Cardiac fibroblast (primary cell): ENCODE data around the gene RETREG2.

ENCODE experiments used
- DNase-seq, 2 donors: peaks; one replicate each; pipeline versions ENCODE4 v3.0.0 to v3.0.0-alpha.2; 2010; ENCODE audit warnings: low read depth in 2 of 2
- H3K4me3 ChIP-seq, 2 donors: replicated peaks in 1 of 2; 1 replicate in 1 of 2; 2 replicates in 1 of 2; pipeline ENCODE4 v1.5.1; 2011; ENCODE audit warnings: low read depth in 2 of 2, low read length in 2 of 2, mild to moderate bottlenecking in 2 of 2, moderate library complexity in 1 of 2
- TF ChIP-seq, protein P1 (sequence below): IDR thresholded peaks from one replicate; pipeline ENCODE4 v1.5.1; 2011; ENCODE audit warnings: low read depth, mild to moderate bottlenecking, low read length, inconsistent platforms

RETREG2 gene

GRCh38 chr2:219209236-219210195 is 31.4 kb downstream of the RETREG2 start:
- no peak overlapping the region for H3K4me3 ChIP-seq
- TF ChIP-seq, protein P1, sequence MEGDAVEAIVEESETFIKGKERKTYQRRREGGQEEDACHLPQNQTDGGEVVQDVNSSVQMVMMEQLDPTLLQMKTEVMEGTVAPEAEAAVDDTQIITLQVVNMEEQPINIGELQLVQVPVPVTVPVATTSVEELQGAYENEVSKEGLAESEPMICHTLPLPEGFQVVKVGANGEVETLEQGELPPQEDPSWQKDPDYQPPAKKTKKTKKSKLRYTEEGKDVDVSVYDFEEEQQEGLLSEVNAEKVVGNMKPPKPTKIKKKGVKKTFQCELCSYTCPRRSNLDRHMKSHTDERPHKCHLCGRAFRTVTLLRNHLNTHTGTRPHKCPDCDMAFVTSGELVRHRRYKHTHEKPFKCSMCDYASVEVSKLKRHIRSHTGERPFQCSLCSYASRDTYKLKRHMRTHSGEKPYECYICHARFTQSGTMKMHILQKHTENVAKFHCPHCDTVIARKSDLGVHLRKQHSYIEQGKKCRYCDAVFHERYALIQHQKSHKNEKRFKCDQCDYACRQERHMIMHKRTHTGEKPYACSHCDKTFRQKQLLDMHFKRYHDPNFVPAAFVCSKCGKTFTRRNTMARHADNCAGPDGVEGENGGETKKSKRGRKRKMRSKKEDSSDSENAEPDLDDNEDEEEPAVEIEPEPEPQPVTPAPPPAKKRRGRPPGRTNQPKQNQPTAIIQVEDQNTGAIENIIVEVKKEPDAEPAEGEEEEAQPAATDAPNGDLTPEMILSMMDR: no peak
- DNase-seq: no peak

DNA sequence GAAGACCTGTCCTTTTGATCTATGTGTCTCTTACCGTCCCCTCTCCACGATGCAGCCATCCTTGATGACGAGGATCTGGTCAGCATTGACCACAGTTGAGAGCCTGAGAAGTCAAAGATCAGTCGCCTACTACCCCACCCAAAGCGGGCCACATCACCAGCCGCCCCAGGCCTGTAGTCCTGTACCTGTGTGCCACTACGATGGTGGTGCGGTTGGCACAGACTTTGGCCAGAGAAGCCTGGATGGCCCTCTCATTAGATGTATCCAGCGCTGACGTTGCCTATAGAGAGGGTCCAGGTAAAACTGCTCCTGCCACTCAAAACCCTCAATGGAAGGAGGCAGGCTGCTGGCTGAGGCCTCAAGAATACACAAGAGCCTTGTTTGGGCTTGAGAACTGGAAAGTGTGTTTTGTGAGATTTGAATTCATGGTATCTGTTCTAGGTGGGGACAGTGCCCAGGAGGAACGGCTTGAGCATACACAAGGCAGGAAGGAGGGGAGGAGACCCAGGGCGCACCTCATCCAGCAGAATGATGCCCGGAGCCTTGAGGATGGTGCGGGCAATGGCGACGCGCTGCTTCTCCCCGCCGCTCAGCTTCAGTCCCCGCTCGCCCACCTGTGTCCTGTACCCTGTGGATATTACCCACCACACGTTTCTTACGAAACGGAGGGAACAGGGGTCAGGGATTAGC is 32.3 kb downstream of the RETREG2 start:
- no peak overlapping the region for H3K4me3 ChIP-seq
- TF ChIP-seq, protein P1: no peak
- no peak for DNase-seq

- H3K4me3 ChIP-seq: no peak overlapping the region
- TF ChIP-seq, protein P1: no peak
- DNase-seq: no peak
Measured at GRCh38 chr2:219210886-219211362, 32.8 kb downstream of the RETREG2 start.

DNA sequence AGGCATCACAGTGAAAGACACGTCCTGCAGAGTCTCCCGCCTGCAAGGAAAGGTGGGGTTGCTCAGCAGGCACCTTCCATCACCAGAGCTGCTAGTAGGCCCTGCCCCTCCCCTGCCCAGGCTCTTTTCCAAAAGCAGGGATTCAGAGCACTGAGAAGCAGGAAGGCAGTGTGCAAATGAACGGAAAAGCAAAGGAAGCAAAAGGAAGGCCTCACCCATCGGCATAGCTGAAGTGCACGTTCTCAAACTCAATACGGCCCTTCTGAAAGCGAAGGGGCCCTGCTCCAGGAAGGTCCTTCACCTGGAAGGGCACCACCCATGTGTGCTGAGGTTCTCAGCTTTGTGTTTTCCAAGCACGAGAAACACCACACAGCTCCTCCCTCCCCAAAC is 34.9 kb downstream of the RETREG2 start:
- H3K4me3 ChIP-seq: no peak overlapping the region
- no peak for DNase-seq
- TF ChIP-seq, protein P1: no peak

GRCh38 chr2:219213486-219214071 is 35.5 kb downstream of the RETREG2 start:
- DNase-seq: no peak
- TF ChIP-seq, protein P1: no peak
- no peak overlapping the region for H3K4me3 ChIP-seq

DNA sequence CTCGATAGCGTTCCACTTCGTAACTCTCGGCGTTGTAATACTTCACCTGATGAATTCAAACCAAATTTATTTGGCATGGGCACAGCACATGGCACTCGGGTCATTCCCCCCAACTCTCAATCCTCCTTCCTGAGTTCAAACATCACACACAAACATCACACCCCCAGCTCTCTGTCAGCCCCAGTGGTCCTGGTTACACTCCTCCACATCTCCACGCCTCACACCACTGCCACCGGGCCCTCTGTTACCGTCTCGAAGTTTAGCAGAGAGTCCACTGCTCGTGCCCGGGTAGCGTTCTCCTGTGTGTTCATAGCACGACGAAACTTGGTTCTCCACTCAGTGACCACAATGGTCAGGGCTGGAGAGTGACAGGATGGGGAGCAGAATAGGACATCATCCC is 36.1 kb downstream of the RETREG2 start:
- no peak overlapping the region for H3K4me3 ChIP-seq
- TF ChIP-seq, protein P1: no peak
- DNase-seq: no peak
